Umbilical cord (tissue), 2 donors: ENCODE measurements around the gene IFNA21. TPM values are rescaled to one million over a fixed set of nuclear protein-coding genes. Genes with fewer than 3 reads are reported as not detected.
A peak's percentile ranks its signal among the peaks of the same experiment; 100 is the strongest.
"Not testable (repeated sequence)": the region's sequence is repeated elsewhere in the genome, so short reads cannot be mapped to it uniquely, and the experiment has no call there.

ENCODE experiments used
- DNase-seq: peaks from one replicate; pipeline ENCODE4 v3.0.0-alpha.2; 2015; ENCODE audit warnings: low spot score
- total RNA-seq: library from RNA; depleted of rRNA; stranded (reverse); fragments of >200 nt; gene quantifications from one replicate; pipeline ENCODE4 v1.2.3, GENCODE V29; 2014; ENCODE audit warnings: low replicate concordance; ENCODE audit not compliant: insufficient read depth

Gene IFNA21
- 18.5 TPM for total RNA-seq

DNA sequence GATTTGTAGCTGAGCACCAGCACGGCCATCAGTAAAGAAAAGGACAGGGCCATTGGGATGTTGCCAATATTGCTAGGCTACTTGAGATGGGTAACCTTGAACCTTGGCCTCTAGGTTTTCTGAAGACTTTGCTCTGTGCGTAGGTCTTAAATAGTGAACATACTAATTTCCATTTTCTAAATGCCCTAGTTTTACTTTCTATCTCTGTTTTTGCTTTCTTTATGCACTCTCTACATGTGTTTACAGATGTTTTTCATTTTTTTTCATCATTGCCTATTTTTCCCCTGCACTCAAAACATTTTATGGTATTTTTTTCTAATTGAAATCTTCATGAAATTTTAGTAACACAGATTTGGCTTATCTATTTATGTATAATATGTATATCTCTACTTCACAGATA is at the start of gene IFNA21:
Gene IFNA21 (minus strand): TSS at position 101 of the 400 bp plus-strand sequence. CDS start 48 bp downstream, at position 53.
- not testable (repeated sequence) for DNase-seq

DNA sequence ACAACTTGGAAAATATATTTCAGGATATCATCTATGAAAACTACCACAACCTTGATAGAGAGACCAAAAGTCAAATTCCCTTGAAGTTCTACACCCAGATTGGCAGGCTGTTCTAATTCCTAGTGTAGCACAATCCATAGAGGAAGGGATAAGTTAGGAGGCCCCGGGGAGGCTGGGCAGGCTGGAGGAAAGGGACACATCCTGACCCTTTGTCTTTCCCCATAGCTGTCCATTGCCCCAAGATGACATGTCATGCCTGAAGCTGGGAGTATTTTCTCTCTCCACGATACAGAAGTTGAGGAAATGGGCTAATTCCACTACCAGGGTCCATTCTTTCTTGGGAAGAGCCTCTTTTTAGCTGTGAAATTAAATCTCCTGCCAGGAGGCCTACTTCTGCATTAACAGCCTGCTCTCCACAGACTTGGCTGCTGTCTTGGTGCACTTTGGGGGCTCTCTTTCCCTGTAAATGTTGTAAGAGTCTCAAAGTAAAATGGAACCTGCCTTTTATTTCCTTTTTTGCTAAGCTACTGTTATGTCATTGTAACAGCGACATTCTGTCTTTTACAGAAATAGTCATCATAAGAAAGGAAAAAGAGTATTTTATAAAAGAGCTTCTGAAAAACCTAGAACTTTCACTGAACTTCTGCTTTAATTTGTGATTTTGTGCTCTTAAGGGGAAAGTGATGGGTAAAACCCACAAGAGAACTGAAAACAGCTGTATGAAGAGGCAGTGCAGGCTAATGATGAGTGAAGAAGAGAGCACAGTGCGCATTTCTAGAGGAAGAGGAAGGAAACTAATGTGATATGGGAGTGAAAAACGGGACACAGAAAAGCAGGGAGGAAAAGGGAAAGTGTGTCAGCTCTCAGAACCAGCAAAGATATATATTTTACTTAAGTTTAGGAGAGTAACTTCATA is 47.2 kb upstream of the IFNA21 start:
- DNase-seq: not testable (repeated sequence)

DNA sequence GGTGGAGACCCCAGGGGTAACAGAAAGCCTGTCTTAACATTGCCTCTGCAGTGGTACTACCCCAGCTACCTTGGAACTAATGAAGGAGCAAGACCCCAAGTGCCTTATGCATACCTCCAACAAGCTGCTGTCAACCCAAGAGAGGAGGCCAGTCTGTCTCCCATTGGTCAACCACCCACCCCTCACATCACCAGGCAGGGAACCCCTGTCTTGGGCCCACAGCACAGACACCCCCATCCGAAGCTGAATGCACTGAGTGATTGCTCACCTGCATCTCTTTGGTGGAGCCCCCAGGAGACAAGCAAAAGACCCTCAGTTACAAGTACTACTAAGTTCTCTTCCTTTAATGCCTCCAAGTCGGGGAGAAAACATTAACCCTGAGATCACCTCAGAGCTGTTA is 45.7 kb upstream of the IFNA21 start:
- DNase-seq: not testable (repeated sequence)

DNA sequence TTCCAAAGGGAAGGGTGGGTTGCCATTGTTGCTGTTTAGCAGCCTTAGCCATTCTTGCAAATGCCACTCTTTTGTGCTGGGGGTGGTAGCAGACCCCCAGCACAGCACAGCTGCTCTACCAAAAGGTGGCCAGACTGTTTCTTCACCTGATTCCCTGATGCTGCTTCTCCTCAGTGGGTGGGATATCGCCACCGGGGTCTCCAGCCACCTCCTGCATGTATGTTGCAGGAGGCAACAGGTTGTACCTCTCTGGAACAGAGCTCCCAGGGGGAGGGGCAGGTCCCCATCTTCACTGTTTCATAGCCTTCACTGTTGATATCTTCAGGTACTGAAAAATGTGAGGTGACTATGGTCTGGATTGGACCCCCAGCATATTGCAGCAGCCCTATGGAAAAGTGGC is 44.3 kb upstream of the IFNA21 start:
- not testable (repeated sequence) for DNase-seq

DNA sequence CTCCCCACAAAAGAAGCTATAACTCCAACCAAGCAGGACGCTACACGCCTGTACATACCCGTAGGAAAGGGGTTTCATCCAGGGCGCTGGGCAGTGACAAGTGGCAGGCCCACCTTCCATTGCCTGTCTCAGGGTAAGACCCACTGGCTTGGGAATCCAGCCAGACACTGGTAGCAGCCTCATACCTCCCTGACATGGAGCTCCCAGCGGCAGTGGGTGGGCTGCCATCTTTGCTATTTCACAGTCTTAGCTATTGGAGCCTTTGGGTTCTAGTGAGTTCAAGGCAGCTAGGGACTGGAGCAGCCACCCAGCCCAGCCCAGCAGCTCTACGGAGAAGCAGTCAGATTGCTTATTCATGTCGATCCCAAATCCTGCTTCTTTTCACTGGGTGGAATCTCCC is 43.9 kb upstream of the IFNA21 start:
- DNase-seq: no peak

DNA sequence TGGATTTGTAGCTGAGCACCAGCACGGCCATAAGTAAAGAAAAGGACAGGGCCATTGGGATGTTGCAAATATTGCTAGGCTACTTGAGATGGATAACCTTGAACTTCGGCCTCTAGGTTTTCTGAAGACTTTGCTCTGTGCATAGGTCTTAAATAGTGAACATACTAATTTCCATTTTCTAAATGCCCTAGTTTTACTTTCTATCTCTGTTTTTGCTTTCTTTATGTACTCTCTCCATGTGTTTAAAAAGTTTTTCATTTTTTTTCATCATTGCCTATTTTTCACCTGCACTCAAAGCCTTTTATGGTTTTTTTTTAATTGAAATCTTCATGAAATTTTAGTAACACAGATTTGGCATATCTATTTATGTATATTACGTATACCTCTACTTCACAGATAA is 40.6 kb upstream of the IFNA21 start, which contains the start of gene IFNA10:
Gene IFNA10 (minus strand): TSS at position 101 of the 400 bp plus-strand sequence. CDS start 46 bp downstream, at position 55.
- DNase-seq: not testable (repeated sequence)

DNA sequence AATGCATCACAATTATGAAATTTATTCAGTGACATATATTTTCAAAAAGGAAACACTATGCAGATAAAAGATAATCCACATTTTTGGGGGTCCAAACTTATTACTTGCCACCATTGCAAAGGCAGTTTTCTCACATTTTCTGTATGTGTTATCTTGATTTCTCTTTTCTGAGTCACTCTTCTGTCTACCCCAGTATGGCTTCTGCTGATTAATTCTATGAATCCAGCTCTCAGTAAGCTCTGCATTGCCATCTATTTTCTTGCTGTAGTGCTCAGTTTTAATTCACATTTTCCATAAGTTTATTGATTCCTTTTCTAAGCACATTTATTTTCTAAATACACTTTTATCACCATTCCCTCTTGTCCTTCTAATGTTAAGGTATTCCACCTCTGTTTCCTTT is 38.7 kb upstream of the IFNA21 start:
- no peak for DNase-seq

DNA sequence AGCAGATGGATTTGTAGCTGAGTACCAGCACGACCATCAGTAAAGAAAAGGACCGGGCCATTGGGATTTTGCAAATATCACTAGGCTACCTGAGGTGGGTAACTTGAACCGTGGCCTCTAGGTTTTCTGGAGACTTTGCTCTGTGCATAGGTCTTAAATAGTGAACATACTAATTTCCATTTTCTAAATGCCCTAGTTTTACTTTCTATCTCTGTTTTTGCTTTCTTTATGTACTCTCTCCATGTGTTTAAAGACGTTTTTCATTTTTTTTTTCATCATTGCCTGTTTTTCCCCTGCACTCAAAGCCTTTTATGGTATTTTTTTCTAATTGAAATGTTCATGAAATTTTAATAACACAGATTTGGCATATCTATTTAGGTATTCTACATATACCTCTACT is 35.6 kb upstream of the IFNA21 start, which contains the start of gene IFNA7:
Gene IFNA7 (minus strand): TSS at position 101 of the 400 bp plus-strand sequence. CDS start 40 bp downstream, at position 61.
- not testable (repeated sequence) for DNase-seq

DNA sequence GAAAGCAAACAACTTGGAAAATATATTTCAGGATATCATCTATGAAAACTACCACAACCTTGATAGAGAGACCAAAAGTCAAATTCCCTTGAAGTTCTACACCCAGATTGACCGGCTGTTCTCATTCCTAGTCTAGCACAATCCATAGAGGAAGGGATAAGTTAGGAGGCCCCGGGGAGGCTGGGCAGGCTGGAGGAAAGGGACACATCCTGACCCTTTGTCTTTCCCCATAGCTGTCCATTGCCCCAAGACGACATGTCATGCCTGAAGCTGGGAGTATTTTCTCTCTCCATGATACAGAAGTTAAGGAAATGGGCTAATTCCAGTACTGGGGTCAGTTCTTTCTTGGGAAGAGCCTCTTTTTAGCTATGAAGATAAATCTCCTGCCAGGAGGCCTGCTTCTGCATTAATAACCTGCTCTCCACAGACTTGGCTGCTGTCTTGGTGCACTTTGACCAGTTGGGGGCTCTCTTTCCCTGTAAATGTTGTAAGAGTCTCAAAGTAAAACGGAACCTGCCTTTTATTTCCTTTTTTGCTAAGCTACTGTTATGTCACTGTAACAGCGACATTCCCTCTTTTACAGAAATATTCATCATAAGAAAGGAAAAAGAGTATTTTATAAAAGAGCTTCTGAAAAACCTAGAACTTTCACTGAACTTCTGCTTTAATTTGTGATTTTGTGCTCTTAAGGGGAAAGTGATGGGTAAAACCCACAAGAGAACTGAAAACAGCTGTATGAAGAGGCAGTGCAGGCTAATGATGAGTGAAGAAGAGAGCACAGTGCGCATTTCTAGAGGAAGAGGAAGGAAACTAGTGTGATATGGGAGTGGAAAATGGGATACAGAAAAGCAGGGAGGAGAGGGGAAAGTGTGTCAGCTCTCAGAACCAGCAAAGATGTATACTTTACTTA is 28.7 kb upstream of the IFNA21 start:
- DNase-seq: peak; percentile 4

DNA sequence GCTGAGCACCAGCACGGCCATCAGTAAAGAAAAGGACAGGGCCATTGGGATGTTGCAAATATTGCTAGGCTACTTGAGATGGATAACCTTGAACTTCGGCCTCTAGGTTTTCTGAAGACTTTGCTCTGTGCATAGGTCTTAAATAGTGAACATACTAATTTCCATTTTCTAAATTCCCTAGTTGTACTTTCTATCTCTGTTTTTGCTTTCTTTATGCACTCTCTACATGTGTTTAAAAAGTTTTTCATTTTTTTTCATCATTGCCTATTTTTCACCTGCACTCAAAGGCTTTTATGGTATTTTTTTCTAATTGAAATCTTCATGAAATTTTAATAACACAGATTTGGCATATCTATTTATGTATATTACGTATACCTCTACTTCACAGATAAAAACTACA is 21.0 kb upstream of the IFNA21 start, which contains the start of gene IFNA4:
Gene IFNA4 (minus strand): TSS at position 101 of the 400 bp plus-strand sequence. CDS start 56 bp downstream, at position 45.
- DNase-seq: not testable (repeated sequence)

DNA sequence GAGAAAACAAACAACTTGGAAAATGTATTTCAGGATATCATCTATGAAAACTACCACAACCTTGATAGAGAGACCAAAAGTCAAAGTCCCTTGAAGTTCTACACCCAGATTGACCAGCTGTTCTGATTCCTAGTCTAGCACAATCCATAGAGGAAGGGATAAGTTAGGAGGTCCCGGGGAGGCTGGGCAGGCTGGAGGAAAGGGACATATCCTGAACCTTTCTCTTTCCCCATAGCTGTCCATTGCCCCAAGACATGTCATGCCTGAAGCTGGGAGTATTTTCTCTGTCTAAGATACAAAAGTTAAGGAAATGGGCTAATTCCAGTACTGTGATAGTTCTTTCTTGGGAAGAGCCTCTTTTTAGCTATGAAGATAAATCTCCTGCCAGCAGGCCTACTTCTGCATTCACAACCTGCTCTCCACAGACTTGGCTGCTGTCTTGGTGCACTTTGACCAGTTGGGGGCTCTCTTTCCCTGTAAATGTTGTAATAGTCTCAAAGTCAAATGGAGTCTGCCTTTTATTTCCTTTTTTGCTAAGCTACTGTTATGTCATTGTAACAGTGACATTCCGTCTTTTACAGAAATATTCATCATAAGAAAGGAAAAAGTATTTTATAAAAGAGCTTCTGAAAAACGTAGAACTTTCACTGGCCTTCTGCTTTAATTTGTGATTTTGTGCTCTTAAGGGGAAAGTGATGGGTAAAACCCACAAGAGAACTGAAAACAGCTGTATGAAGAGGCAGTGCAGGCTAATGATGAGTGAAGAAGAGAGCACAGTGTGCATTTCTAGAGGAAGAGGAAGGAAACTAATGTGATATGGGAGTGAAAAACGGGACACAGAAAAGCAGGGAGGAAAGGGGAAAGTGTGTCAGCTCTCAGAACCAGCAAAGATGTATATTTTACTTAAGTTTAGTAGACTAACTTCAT is 16.6 kb upstream of the IFNA21 start:
- DNase-seq: peak; percentile 6

DNA sequence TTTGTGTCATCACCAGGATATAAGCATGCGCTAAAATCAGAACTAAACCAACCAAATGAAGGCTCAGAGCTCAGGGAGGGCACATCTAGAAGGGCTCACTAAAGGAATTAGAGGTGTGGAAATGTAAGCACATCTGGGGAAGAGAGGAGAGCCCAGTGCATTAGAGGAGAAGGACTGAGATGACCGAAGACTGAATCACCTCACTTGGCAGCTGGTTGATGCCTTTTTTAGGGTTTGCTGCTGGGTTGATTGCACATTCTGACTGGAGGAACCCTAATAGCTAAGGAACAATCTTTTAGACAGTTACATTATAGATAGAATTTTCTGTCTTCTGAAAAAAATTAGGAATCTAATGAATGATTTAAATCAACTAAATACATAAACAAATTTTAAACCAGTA is 8.2 kb upstream of the IFNA21 start:
- DNase-seq: no peak

DNA sequence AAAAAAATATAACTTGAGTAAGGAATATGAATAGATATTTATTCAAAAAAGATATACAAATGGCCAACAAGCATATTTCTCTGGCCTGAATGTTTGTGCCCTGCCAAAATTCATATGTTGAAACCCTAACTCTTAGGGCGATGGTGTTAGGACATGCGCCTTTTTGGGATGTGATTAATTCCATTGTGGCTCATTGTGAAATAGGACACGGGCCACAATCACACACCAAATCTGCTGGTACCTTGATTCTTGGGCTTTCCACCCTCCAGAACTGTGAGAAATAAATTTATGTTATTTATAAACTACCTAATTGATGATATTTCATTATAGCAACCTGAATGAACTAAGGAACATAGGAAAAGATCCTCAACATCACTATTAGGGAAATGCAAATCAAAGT is 5.7 kb upstream of the IFNA21 start:
- DNase-seq: no peak

DNA sequence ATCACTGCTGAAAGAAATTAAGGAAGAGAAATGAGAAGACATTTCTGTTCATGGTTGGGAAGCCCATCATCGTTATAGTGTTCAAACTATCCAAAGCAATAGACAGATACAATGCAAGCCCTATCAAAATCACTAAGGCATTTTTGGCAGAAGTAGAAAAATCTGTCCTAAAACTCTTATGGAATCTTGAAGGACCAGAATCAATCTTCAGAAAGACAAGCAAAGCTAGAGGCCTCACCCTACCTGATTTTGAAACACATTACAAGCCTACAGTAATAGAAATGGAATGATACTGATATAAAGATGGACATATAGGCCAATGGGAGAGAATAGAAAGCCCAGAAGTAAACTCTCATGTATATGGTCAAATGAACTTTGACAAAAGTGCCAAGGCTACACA is 4.9 kb upstream of the IFNA21 start:
- DNase-seq: no peak

DNA sequence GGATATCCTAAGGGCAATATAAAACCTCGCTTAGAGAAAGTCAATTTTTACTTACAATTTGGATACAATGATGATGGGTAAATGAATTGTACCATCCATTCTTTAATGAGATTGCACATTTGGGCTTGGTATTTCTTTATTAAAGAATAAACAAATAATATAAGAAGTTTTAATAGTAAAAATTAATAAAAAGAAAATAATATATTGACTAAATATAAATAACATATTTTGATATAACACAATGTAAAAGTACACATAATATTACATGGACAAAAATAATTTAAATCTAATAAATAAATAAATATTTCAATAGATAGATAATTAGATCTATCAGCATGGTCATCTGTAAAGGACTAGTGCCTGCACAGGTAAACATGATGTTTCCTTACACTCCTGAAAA is 944 bp downstream of the IFNA21 start:
- DNase-seq: no peak

DNA sequence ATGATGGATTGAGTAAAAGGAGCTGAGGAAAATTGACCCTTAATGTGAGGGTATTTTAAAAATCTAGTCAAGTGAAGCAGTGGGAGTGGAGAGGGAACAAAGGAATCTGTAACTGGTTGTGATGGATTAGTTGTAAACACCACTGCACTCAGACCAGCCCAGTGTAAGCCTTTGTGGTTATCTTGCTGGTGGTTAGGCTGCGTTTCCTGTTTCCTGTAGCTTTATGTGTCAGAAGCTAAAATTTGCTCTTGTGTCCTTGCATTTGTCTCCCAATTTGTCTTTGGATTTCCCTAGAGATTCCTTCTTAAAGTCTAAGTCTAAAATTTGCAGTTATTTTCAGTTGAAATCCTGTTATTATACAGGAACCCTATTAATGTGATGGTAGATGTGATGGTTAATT is 6.3 kb downstream of the IFNA21 start:
- DNase-seq: no peak

DNA sequence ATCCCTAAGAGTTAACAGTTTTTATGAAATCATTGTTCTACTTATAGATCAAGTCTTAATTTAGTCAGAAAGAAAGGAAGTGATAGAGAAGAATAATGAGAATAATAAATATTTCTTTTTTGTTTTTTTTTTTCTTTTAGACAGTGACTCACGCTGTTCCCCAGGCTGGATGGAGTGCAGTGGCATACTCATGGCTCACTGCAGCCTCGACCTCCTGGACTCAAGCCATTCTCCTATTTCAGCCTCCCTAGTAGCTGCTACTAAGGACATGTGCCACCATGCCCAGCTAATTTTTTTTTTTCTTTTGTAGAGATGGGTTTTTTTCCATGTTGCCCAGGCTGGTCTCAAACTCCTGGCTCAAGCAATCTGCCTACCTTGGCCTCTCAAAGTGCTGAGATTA is 11.0 kb downstream of the IFNA21 start:
- DNase-seq: no peak

DNA sequence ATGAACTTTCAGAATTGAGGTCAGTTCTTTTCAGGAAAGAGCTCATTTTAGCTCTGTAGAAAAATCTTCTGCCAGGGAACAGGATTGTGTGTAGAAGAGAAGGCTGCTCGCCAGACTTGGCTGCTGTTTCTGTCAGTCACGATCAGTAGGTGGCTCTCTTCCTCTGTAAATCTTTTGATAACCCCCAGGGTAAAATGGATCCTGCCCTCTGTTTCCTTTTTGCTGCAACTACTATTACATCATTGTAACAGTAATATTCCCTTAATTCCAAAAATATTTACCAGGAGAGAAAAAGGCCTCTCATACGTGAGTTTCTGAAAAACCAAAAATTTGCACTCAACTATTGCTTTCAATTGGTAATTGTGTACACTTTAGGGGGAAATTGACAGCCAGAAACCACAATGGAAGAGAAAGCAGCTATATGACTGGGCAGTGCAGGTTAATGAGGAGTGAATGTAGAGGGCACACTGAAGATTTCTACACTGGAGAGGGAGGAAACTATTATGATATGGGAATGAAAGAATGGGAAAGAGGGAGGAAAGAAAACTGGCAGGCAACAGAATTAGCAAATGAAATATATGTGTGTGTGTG is 12.3 kb downstream of the IFNA21 start:
- DNase-seq: peak; percentile 21

DNA sequence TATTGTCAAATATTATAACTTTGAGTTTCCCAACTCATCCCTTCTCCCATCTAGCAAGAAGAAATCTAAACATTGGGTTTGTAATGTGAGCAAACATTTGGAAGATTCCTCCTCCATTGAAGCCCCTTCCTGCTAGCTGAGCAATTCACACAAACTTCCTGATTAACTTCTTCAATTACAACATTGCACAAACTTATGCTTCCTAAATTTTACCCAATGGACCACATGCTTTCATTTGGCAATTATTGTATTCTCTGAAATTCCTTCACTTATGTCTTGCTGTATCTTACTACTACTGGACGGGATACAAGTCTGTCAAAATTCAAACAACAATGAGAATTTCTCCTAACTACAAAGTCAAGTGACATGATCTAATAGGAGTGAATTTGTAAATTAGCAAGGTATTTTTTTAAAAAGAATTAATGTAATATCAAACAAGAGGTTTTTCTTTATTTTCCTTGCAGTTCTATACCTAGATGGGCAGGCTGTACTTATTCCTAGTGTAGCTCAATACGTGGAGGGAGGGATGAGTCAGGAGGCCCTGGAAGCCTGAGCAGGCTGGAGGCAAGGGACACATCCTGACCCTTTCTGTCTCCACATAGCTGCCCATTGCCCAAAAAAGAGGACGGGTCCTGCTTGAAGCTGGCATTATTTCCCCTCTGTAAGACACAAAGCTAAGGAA is 13.0 kb downstream of the IFNA21 start:
- peak; percentile 30 for DNase-seq

DNA sequence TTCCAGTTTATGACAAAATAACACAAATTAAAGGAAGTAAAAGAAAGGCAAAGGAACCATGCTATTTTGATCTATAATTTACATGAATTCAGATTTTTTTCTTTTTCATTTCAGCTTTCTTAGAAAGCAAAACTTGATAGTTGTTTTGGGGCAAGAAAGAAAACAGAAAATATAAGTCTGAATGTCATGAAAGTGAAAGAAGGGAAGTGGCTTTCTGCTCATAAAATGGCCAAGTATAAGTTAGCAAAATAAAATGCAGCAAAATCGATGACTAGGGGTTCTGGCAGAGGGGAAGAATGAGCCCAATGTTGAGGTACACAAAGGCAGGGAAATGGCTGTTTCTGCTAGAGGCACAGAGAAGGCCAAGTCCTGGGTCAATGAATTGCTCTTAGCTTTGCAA is 21.9 kb downstream of the IFNA21 start:
- no peak for DNase-seq
